ENCODE results near the gene RTF2.

DNA sequence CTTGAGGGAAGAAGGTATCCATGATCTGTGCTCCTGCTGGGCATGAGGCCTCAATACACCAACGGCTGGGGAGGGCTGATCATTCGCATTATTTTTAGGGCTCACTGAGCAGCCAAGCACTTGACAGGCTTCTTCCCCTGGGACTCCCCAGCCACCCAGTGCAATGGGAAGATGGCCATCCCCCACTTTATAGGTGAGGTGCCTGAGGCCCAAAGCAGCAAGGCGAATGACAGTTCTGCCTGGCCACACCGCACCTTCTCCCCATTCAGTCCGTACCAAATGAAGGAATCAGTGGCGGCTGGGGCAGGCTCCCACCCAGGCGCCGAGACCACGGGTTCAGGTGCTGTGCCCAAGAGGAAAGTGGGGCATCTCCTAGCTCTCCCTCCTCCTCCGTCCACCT is 51.8 kb downstream of the RTF2 start:
- TF ChIP-seq, protein P1, sequence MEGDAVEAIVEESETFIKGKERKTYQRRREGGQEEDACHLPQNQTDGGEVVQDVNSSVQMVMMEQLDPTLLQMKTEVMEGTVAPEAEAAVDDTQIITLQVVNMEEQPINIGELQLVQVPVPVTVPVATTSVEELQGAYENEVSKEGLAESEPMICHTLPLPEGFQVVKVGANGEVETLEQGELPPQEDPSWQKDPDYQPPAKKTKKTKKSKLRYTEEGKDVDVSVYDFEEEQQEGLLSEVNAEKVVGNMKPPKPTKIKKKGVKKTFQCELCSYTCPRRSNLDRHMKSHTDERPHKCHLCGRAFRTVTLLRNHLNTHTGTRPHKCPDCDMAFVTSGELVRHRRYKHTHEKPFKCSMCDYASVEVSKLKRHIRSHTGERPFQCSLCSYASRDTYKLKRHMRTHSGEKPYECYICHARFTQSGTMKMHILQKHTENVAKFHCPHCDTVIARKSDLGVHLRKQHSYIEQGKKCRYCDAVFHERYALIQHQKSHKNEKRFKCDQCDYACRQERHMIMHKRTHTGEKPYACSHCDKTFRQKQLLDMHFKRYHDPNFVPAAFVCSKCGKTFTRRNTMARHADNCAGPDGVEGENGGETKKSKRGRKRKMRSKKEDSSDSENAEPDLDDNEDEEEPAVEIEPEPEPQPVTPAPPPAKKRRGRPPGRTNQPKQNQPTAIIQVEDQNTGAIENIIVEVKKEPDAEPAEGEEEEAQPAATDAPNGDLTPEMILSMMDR (optimal IDR thresholded peaks at IDR 0.05 in 1 of 3, IDR thresholded peaks at IDR 0.05 in 1 of 3, conservative IDR thresholded peaks at IDR 0.05 in 1 of 3; ENCODE audit: extremely low read depth in 1 of 3, insufficient read depth in 2 of 3, low read length in 3 of 3), result no peak
- TF ChIP-seq EZH2 (IDR thresholded peaks at IDR 0.05; ENCODE audit: low read length), result no peak
